NCI-H446 (cell line): ENCODE results near the gene KRTAP1-1.
"Not testable (repeated sequence)": the region's sequence is repeated elsewhere in the genome, so short reads cannot be mapped to it uniquely, and the experiment has no call there.

Source experiments
- DNase-seq, 2 experiments: peaks; one replicate each; lab custom pipeline; 2025; lab: John Stamatoyannopoulos, UW

The KRTAP1-1 gene, protein sequence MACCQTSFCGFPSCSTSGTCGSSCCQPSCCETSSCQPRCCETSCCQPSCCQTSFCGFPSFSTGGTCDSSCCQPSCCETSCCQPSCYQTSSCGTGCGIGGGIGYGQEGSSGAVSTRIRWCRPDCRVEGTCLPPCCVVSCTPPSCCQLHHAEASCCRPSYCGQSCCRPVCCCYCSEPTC

DNA sequence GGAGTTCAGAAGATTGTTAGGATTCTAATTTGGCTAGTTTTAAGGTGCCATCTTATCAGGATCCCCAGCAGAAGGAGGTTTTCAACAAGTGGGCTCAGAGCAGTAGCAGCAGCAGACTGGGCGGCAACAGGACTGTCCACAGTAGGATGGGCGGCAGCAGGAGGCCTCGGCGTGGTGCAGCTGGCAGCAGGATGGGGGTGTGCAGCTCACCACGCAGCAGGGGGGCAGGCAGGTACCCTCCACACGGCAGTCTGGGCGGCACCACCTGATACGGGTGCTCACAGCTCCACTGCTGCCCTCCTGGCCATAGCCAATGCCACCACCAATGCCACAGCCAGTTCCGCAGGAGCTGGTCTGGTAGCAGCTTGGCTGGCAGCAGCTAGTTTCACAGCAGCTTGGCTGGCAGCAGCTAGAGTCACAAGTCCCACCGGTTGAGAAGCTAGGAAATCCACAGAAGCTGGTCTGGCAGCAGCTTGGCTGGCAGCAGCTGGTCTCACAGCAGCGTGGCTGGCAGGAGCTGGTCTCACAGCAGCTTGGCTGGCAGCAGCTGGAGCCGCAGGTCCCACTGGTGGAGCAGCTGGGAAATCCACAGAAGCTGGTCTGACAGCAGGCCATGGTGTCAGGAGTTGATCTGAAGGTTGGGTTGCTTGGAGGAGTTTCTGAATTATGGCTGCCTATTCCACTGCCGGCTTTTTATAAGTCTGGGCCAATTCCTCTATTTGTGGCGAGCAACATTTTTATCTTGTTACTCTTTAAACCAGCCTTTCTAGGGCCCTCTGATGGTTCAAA lies at the start of gene KRTAP1-1:
Gene KRTAP1-1, minus strand, starts transcription at position 668 of the 789 bp plus-strand sequence. Its CDS starts 53 bp downstream, at position 615.
- peak in 1 of 2 experiments; percentile 11 for DNase-seq

DNA sequence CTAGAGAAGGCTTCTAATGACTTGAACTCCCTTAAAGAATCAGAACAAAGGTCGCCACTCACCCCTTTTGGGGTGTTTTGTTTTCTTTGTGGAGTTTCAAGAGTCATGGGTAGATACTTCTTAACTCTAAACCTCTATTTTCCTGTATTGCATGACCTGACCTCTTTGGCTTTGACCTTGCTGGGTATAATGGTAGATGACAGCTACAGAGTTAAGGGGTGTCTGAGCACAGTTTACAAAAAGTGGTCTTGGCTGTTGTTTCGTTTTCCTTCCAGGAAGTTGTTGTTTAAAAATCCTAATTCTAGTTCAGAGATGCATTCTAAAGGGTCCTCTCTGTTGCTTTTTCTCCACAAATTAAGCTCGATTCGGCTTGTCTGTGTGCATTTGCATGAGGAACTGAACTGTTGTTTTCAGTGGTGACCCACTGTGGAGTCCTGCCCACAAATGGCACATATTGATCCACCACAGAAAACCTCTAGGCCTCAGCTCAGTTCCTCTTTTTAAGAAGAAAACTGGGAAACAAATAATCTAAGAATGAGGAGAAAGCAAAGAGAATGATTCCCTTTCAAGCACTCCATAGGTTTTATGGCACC lies 47.6 kb upstream of the KRTAP1-1 start:
- not testable (repeated sequence) for DNase-seq

DNA sequence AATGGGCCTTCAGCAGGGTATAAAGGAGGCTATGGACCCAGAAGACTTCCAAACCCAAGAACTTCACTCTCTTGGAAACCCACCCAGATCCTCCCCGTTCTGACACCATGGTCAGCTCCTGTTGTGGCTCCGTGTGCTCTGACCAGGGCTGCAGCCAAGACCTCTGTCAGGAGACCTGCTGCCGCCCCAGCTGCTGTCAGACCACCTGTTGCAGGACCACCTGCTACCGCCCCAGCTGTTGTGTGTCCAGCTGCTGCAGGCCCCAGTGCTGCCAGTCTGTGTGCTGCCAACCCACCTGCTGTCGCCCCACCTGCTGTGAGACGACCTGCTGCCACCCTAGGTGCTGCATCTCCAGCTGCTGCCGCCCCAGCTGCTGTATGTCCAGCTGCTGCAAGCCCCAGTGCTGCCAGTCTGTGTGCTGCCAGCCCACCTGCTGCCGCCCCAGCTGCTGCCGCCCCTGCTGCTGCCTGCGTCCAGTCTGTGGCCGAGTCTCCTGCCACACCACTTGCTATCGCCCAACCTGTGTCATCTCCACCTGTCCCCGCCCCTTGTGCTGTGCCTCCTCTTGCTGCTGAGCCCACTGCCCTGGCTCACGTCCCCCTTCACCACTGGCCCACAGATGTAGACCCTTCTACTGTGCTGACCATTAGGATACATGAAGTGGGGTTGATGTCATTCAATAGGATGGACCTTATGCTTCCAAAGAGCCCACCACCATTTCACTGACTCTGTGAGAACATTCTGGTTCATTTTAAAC lies 43.0 kb upstream of the KRTAP1-1 start, which contains the start of gene KRTAP4-7:
Gene KRTAP4-7, plus strand, starts transcription at position 51 of the 757 bp plus-strand sequence. Its CDS starts 57 bp downstream, at position 108.
- not testable (repeated sequence) for DNase-seq

DNA sequence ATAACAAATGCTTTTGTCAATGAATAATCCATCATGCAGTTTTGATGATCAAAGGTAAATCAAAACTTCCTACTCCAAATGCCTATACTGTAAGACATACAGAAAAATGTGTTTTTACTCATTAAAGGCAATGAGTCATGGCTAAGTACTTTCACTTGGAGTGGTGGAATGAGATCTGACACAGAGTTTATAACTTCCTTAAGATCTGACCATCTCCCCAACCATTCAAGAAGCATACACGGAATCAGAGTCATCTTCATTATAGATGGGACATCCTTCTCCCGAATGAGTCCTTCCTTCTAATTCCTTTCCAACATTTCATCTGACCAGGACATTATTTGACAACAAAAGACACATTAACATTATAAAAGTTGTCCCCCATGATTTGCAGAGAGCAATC lies 42.2 kb upstream of the KRTAP1-1 start:
- DNase-seq = not testable (repeated sequence)

DNA sequence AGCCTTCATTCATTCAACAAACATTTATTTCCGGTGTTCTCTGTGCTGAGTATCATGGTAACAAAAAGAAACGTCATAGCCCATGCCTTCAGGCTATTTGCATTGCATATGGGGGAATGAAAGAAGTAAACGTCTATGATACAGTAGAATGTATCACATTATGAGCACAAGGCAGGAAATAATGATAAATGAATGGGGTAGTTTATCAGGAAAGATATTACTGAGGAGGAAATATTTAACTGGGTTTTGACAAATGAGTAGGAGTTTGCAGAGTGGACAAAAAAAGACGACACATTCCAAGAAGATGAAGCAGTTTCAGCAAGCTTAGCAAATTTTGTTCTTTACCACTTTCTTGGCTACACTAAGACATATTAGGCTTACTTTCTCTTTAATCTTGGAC lies 41.4 kb upstream of the KRTAP1-1 start:
- no peak for DNase-seq

DNA sequence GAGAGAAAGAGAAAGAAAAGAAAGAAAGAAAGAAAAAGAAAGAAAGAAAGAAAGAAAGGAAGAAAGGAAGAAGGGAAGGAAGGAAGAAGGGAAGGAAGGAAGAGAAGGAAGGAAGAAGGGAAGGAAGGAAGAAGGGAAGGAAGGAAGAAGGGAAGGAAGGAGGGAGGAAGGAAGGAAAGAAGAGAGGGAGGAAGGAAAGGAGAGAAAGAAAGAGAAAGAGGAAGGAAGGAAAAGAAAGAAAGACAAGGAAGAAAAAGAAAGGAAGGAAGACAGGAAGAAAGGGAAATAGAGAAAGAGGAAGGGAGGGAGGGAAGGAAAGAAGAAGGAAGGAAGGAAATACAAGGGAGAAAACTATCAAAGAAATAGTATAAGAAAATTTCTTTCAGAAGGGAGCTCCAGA lies 35.5 kb upstream of the KRTAP1-1 start:
- no peak for DNase-seq

DNA sequence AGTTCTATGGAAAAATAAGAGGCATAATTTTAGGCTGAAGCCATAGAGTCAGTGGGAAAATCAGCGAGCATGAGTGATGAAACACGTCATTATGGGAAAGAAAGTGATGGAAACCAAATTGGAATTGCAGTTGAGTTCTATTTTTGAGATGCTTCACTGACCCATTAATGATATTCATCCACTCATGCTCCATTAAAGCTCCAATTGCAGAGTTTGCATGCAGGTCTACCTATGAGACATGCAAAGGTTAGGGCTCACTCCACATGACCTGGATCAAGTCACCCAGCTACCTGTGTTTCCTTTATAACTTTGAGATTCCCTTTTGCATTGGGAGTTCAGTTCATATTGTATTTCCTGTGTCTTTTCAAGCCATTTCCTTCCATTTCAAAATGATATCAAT lies 32.4 kb upstream of the KRTAP1-1 start:
- DNase-seq = no peak

DNA sequence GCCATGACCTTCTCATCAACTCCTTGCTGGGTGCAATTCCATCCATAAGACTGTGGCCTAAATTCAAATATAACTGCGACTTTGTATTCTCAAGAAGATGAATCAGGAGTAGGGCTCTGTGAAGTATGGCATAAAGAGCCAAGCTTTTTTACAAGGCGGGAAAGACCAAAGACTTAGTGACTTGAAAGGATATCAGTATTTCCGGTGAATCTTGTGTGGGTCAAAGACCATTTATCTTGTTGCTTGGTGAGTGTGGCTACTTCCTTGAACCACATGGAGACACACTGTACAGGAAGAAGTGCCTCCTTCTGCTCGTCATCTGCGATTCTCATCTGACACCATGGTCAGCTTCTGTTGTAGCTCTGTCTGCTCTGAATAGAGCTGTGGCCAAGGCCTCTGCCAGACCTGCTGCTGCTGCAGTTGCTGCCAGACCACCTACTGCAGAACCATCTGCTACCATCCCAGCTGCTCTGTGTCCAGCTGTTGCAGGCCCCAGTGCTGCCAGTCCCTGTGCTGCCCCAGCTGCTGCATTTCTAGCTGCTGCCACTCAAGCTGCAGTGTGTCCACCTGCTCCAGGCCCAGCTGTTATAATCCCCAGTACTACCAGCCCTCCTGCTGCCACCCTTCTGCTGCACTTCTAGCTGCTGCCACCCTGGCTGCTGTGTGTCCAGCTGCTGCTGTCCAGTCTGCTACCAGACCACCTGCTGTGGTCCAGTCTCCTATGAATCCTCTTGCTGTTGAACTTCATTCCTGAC lies 30.5 kb upstream of the KRTAP1-1 start:
- DNase-seq = peak in 1 of 2 experiments; percentile 6

DNA sequence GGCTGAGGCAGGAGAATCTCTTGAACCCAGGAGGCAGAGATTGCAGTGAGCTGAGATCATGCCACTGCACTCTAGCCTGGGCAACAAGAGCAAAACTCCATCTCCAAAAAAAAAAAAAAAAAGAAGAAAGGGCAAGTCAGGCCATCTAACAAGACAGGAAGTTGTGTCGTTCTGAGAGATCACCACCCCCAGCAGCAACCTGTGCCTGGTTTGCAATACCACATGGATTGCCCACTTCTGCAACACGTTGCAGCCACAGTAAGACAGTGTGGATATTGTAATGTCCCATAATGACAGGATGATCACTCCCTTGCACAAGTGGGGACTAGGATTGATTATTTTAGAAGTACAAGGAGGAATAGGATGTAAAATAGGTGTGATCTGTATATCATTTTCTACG lies 27.8 kb upstream of the KRTAP1-1 start:
- no peak for DNase-seq

DNA sequence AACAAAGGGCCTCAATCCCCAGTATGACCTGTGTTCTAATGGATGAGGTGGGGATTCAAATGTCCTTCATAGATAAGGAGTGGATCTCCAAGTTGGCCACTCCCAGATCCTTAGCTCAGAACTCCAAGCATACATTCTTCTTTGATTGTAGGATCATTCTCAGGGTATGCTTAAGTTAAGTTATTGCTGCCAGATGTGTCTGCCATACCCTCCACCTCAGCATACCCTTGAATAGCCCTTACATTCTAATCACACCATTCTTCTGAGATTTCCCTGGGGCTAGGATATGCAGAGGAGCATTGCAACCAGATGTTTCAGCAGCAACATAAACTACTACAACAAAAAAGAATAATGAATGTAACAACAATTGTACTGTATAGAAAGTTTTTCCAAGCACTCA lies 26.0 kb upstream of the KRTAP1-1 start:
- no peak for DNase-seq

DNA sequence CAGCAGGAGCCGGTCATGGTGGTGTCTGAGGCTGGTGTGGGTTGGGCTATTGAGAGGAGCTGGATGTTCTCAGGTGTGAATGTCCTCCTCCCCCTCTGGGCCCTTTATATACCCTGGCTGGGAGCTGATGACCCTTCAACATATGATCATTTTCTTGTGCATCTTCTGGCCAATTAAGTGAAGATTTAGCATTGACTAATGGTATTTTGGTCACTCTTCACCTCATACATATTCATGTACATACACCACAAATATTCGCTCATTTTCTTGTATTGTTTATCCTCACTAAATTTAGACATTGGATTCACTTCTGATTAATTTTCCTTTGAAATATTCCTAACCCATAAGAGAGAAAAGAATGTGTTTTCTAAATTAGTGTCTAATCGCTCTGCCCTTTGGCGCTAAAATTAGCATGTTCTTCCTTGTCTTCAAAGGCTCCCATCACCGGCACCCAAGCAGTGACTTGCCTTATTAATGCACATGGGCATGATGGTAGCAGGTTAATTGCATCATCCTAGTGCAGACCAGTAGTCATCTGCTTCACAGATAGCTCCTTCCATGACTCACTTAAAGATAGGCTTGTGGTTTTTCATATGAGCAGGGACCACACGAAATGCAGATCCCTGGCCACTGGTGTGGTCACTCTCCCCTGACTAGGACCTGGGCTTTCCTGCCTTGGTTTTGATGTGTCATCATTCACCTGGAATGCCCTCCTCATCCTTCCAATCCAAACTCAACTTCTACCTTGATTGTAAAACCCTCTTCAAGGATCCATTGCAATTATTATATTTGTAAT lies 24.8 kb upstream of the KRTAP1-1 start, which contains the start of gene KRTAP2-4:
Gene KRTAP2-4, minus strand, starts transcription at position 51 of the 796 bp plus-strand sequence. Its CDS starts 34 bp downstream, at position 17.
- DNase-seq = no peak

DNA sequence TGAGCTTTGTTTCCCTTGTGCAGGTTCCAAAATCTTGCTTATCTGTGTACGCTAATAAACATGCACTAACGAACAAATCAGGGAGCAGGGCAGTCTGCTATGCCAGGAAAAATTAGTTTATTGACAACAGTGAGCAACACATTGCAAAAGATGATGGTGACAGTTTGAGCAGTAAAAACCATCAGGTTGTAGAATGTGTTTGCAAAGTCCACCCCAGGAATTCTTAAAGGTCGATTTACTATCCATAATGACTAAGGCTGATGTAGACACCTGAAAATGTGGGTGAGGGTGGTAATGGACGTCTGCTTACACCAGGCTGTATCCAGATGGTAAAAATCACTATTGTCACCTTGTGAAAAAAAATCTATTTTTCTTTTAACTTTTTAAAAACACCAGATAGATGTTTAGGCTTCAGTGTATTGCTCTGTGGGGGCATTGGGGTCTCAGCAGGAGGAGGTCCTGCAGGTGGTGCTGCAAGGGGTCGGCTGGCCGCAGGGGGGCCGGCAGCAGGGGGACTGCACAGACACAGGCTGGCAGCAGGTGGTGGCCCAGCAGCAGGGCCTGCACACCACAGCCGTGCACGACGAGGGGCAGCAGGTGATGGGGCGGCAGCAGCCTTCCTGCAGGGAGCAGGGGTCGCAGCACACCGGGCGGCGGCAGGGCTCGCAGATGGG lies 23.9 kb upstream of the KRTAP1-1 start:
- DNase-seq = not testable (repeated sequence)

DNA sequence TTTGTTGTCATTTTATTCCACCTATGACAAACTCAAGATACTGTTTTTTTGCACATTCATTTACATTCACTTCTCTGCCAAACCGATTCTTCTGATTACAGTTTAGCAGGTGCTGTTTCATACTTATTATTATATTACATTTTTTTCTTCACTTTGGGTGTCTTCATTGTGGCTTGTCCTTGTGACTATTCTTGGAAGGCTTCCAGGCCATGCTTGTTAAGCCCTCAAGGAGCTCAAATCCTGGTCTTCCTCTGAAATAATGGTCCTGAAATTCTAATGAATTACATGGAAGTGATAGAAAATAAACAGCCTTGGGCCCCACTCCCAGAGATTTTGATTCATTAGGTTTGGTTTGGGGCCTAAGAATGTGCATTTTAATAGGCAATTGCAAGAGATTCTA lies 23.1 kb upstream of the KRTAP1-1 start:
- DNase-seq = no peak

DNA sequence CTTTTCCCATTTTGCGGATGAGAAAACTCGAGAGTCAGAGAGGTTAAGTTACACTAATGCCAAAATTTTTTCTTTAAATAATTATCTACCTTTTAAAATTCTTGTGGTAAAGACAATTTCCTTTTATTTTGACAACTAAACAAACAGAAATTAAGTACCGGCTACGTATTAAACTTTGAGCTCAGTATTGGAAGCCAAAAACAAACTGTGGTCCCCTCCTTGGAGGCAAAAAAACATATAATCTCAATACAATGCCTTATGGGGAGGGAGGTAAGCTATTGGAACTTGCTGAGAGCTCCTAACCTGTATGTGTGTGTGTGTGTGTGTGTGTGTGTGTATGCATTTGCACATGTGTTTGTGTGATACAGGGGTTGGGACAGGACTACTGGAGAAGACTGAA lies 22.2 kb upstream of the KRTAP1-1 start:
- DNase-seq = no peak

DNA sequence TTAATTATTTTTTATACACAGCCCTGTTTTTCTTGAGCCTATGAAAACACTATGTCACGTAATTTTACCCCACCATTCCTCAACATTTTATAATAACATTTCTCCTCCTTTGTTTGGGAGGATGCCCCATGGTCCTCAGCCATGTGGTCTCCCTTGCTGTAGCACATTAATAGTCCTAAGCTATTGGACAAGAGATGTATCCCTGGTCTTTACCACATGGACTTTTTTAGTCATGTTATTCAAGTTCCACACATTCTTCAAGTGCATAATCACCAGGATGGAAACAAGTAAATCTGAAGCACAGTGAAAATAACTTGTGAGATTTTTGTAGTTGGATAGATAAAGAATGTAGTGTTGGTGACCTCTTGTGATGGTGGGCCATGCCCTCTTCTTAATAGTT lies 20.7 kb upstream of the KRTAP1-1 start:
- DNase-seq = no peak

DNA sequence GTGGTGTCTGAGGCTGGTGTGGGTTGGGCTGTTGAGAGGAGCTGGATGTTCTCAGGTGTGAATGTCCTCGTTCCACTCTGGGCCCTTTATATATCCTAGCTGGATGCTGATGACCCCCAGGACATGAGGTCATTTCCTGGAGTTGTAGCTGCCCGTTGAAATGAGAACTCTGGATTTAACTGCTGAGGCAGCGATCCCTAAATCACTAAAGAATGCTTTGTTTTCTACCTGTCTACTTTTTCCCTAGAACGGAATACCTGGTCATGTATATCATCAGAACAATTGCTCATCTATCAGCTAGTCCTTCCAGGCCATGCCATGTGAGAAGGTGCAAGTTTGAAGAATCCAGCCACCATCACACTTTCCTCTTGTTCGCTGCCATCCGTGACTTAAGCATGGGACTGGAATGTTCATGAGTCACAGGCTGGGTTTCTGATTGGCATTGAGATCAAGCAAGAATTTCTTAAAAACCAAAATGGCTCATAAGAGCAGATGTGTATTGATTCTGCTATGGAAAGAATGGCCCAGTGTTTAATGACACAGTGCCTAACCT lies 18.9 kb upstream of the KRTAP1-1 start, which contains the start of gene KRTAP2-3:
Gene KRTAP2-3, minus strand, starts transcription at position 63 of the 553 bp plus-strand sequence. CDS start 64 bp downstream, outside the sequence.
- no peak for DNase-seq

DNA sequence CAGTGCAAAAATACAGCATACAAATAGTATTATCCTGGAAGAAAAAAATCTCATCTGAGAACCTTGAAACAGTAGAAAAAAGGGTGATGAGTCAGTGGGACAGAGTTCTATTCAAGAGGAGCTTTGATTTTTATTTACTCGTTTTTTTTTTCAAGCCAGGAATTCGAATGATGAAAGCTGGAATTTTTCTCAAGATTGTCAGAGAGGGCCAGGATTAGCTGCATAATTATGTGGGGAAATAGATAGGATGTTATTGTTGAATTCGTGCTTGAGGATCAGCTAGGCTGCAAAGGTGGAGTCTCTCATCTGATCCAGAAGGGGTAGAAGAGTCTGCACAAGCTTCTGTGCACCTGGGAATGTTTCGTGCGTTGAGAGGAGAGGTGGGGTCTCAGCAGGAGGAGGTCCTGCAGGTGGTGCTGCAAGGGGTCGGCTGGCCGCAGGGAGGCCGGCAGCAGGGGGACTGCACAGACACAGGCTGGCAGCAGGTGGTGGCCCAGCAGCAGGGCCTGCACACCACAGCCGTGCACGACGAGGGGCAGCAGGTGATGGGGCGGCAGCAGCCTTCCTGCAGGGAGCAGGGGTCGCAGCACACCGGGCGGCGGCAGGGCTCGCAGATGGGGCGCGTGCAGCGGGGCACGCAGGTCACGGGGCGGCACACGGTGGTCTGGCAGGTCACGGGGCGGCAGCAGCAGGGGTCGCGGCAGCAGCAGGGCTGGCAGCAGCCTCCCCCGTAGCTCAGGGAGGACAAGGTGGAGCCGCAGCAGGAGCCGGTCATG lies 18.2 kb upstream of the KRTAP1-1 start:
- not testable (repeated sequence) for DNase-seq

DNA sequence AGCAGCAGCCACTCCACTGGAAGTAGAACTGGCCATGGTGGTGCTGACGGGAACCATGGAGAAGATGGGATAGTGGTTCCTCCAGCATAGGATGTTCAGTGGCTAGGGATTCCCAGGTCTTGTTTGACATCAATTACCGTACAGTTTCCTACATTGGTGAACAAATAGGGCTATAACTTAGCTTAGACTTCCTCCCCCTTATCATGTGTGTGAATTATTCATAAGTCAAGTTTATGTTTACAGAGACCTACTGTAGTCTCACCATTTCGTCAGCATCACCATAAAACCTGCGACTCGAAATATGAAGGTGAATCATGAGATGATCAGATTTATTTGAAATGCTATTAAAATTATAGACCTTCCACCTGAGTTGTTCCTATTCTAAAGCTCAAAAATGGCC lies 17.5 kb upstream of the KRTAP1-1 start:
- DNase-seq = no peak

DNA sequence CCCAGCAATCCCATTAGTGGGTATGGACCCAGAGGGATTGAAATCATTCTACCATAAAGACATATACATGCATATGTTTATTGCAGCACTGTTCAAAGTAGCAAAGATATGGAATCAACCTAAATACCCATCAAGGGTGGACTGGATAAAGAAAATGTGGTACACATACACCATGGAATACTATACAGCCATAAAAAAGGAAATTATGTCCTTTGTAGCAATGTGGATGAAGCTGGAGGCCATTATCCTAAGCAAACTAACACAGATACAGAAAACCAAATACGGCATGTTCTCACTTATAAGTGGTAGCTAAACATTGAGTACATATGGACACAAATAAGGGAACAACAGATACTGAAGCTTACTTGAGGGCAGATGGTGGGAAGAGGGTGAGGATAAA lies 16.3 kb upstream of the KRTAP1-1 start:
- no peak for DNase-seq
